ENCODE data around the gene LSMEM2. TPM values are rescaled to one million over a fixed set of nuclear protein-coding genes. Genes with fewer than 3 reads are reported as not detected.

Gene LSMEM2
- total RNA-seq, 1 experiment from 2014 or later, result not detected

- DNase-seq (ENCODE audit: low spot score), result peak; percentile 95
- TF ChIP-seq CTCF (conservative IDR thresholded peaks at IDR 0.05; ENCODE audit: low read depth, low read length) (0 out of 2 replicates have a peak, but pooled peaks have one; percentile 21), EZH2 (IDR thresholded peaks at IDR 0.05; ENCODE audit: borderline replicate concordance, low read depth, low read length, poor library complexity, severe bottlenecking) (no peak)
- Histone ChIP-seq H3K27me3 (replicated peaks; ENCODE audit: insufficient read depth, low read depth, low read length, poor library complexity) (no peaks in the 10 kb centered on the region), H3K36me3 (ENCODE audit: insufficient read depth, low read length, poor library complexity, severe bottlenecking) (no peaks in the 10 kb centered on the region), H3K4me1 (ENCODE audit: insufficient read depth, low read length, poor library complexity, severe bottlenecking) (peaks cover 5% of the 10 kb centered on the region), H3K4me3 (ENCODE audit: low read depth, low read length, poor library complexity, severe bottlenecking) (peak within 1 kb of the TSS; percentile 68), H3K27ac (ENCODE audit: low read depth, low read length, poor library complexity, severe bottlenecking) (peak within 1 kb of the TSS; percentile 82), H3K9me3 (ENCODE audit: low read depth, low read length, poor library complexity, severe bottlenecking) (no peaks in the 10 kb centered on the region)
- ChIA-PET POLR2A (ENCODE audit: low non-redundant PET) (interaction anchor here (0.9 kb wide), 1 partner anchor 30 kb away, joined by 5 read pairs; no protein-coding TSS in a partner anchor), CTCF (interaction anchor here (0.9 kb wide), 1 partner anchor 17 kb away, joined by 14 read pairs; no protein-coding TSS in a partner anchor)
- no TSS peak for BruUV-seq (replicated peaks)
- intact Hi-C loops (cut with micrococcal nuclease; ENCODE audit: unreplicated experiment), result no loop called here
Measured at GRCh38 chr3:50298836-50299637, 20.1 kb downstream of the LSMEM2 start, which contains the start of the genes HYAL3 and NAA80. HYAL3 (minus strand) TSS chr3:50299405; CDS start chr3:50295602, 3,803 bp downstream. NAA80 (minus strand) TSS chr3:50299405; CDS start chr3:50297463, 1,942 bp downstream.

- H3K27ac ChIP-seq (ENCODE audit: low read depth, low read length, poor library complexity, severe bottlenecking), result peak overlapping the region; percentile 70
- no peaks in the 10 kb centered on the region for H3K9me3 ChIP-seq (ENCODE audit: low read depth, low read length, poor library complexity, severe bottlenecking)
- H3K27me3 ChIP-seq (replicated peaks; ENCODE audit: insufficient read depth, low read depth, low read length, poor library complexity), result no peaks in the 10 kb centered on the region
- peaks cover 5% of the 10 kb centered on the region for H3K4me1 ChIP-seq (ENCODE audit: insufficient read depth, low read length, poor library complexity, severe bottlenecking)
- no peak for TF ChIP-seq EZH2 (IDR thresholded peaks at IDR 0.05; ENCODE audit: borderline replicate concordance, low read depth, low read length, poor library complexity, severe bottlenecking)
- TF ChIP-seq CTCF (conservative IDR thresholded peaks at IDR 0.05; ENCODE audit: low read depth, low read length), result no peak
- CTCF ChIA-PET, result interaction anchor here (0.9 kb wide), 1 partner anchor 18 kb away, joined by 14 read pairs; no protein-coding TSS in a partner anchor
- H3K4me3 ChIP-seq (ENCODE audit: low read depth, low read length, poor library complexity, severe bottlenecking), result peak overlapping the region; percentile 68
- POLR2A ChIA-PET (ENCODE audit: low non-redundant PET), result interaction anchor here (0.9 kb wide), 1 partner anchor 29 kb away, joined by 5 read pairs; no protein-coding TSS in a partner anchor
- H3K36me3 ChIP-seq (ENCODE audit: insufficient read depth, low read length, poor library complexity, severe bottlenecking), result no peaks in the 10 kb centered on the region
- intact Hi-C loops (cut with micrococcal nuclease; ENCODE audit: unreplicated experiment), result no loop called here
- no peak for DNase-seq (ENCODE audit: low spot score)
- no TSS peak for BruUV-seq (replicated peaks)
Measured at GRCh38 chr3:50299638-50299928, 20.7 kb downstream of the LSMEM2 start.

GRCh38 chr3:50299929-50300680, 21.2 kb downstream of the LSMEM2 start:
- Histone ChIP-seq H3K9me3 (ENCODE audit: low read depth, low read length, poor library complexity, severe bottlenecking) (no peaks in the 10 kb centered on the region), H3K27me3 (replicated peaks; ENCODE audit: insufficient read depth, low read depth, low read length, poor library complexity) (no peaks in the 10 kb centered on the region), H3K4me3 (ENCODE audit: low read depth, low read length, poor library complexity, severe bottlenecking) (peak overlapping the region; percentile 68), H3K4me1 (ENCODE audit: insufficient read depth, low read length, poor library complexity, severe bottlenecking) (peaks cover 5% of the 10 kb centered on the region), H3K36me3 (ENCODE audit: insufficient read depth, low read length, poor library complexity, severe bottlenecking) (no peaks in the 10 kb centered on the region), H3K27ac (ENCODE audit: low read depth, low read length, poor library complexity, severe bottlenecking) (peak overlapping the region; percentile 70)
- POLR2A ChIA-PET (ENCODE audit: low non-redundant PET), result no interaction called here
- TF ChIP-seq EZH2 (IDR thresholded peaks at IDR 0.05; ENCODE audit: borderline replicate concordance, low read depth, low read length, poor library complexity, severe bottlenecking), result no peak
- no peak for TF ChIP-seq CTCF (conservative IDR thresholded peaks at IDR 0.05; ENCODE audit: low read depth, low read length)
- no TSS peak for BruUV-seq (replicated peaks)
- no peak for DNase-seq (ENCODE audit: low spot score)
- intact Hi-C loops (cut with micrococcal nuclease; ENCODE audit: unreplicated experiment), result no loop called here
- CTCF ChIA-PET, result interaction anchor here (0.9 kb wide), 1 partner anchor 18 kb away, joined by 14 read pairs; no protein-coding TSS in a partner anchor

All from A673 (cell line).